HEK293 (cell line): Measurements from ENCODE around the gene ESR1.

ENCODE experiments used
- PATZ1 ChIP-seq: fragments of 450-650 bp; formaldehyde crosslinking; IDR thresholded peaks from 2 replicates; pipeline ENCODE4 v1.5.1; 2016; ENCODE audit warnings: missing biosample characterization, missing genetic modification characterization
- PRDM4 ChIP-seq: fragments of 450-650 bp; formaldehyde crosslinking; IDR thresholded peaks from 2 replicates; pipeline ENCODE4 v1.5.1; 2017; ENCODE audit warnings: missing biosample characterization, missing genetic modification characterization
- REST ChIP-seq: fragments of 450-650 bp; formaldehyde crosslinking; IDR thresholded peaks from 2 replicates; pipeline ENCODE4 v1.5.1; 2016; ENCODE audit warnings: missing biosample characterization, missing genetic modification characterization
- YY1 ChIP-seq: fragments of 450-650 bp; formaldehyde crosslinking; IDR thresholded peaks from 2 replicates; pipeline ENCODE4 v1.5.1; 2018; ENCODE audit warnings: missing biosample characterization, missing genetic modification characterization
- ZNF157 ChIP-seq: fragments of 450-650 bp; formaldehyde crosslinking; IDR thresholded peaks from 2 replicates; pipeline ENCODE4 v1.5.1; 2016; ENCODE audit warnings: missing biosample characterization, missing genetic modification characterization

GRCh38 chr6:152063170-152063921, 255.9 kb downstream of the ESR1 start:
- TF ChIP-seq YY1 (no peak), REST (tag by site-specific recombination) (no peak), PRDM4 (no peak), PATZ1 (tag by site-specific recombination) (no peak), ZNF157 (tag by site-specific recombination) (no peak)
